ENCODE results near the gene SRSF6.

- TF ChIP-seq CTCF (conservative IDR thresholded peaks at IDR 0.05; ENCODE audit: low read depth, low read length) (no peak), USF2 (IDR thresholded peaks at IDR 0.05; ENCODE audit: low read depth, low read length) (no peak), POLR2A (IDR thresholded peaks at IDR 0.05; ENCODE audit: low read depth, low read length) (no peak), BHLHE40 (IDR thresholded peaks at IDR 0.05; ENCODE audit: low read depth, low read length) (no peak), SMC3 (IDR thresholded peaks at IDR 0.05; ENCODE audit: low read depth, low read length) (no peak), MXI1 (IDR thresholded peaks at IDR 0.05; ENCODE audit: borderline replicate concordance, low read depth, low read length) (no peak), FOS (IDR thresholded peaks at IDR 0.05; ENCODE audit: low read depth, low read length) (no peak), CEBPB (IDR thresholded peaks at IDR 0.05; ENCODE audit: low read depth, low read length) (no peak), CHD1 (IDR thresholded peaks at IDR 0.05; ENCODE audit: low read depth, low read length) (no peak), ELK1 (IDR thresholded peaks at IDR 0.05; ENCODE audit: borderline replicate concordance, low read depth, low read length) (no peak), RAD21 (IDR thresholded peaks at IDR 0.05; ENCODE audit: low read length) (no peak), RFX5 (IDR thresholded peaks at IDR 0.05; ENCODE audit: low read depth, low read length) (no peak), MAFK (IDR thresholded peaks at IDR 0.05; ENCODE audit: low read depth, low read length) (peak; percentile 97)
These were observed 5.2 kb downstream of the SRSF6 start for GRCh38 chr20:43462660-43463526.
